IMR-90 (cell line): ENCODE data around the gene DCAF16. TPM values are rescaled to one million over a fixed set of nuclear protein-coding genes. Genes with fewer than 3 reads are reported as not detected.

Experiments
- ATAC-seq: fragments of 200-7000 bp; cut with Tn5 transposase; 2 replicates; pipeline ENCODE4 v1.9.1; 2020; ENCODE audit warnings: low read depth, mild to moderate bottlenecking, moderate library complexity
- BruUV-seq: library from RNA; stranded (reverse); fragments of 400-500 nt; replicated peaks from 2 replicates; lab custom pipeline; 2021; lab: Mats Ljungman, UMichigan
- CTCF ChIA-PET: fragments of 300-600 bp; formaldehyde crosslinking; extraction: SDS; loops from one replicate; lab custom pipeline; 2021; ENCODE audit warnings: antibody characterized with exemption; lab: Yijun Ruan, JAX
- POLR2A ChIA-PET: fragments of 300-600 bp; sonication (Branson Sonifier 250); formaldehyde crosslinking; loops from one replicate; lab custom pipeline; 2022; ENCODE audit warnings: antibody characterized with exemption; ENCODE audit not compliant: unreplicated experiment; lab: Charles Lee
- DNase-seq: peaks from one replicate; pipeline ENCODE4 v3.0.0; 2013
- H2AFZ ChIP-seq: replicated peaks from 2 replicates; pipeline ENCODE3; 2013; ENCODE audit warnings: low read length, mild to moderate bottlenecking; ENCODE audit not compliant: poor library complexity
- H2AK5ac ChIP-seq: 2 replicates; pipeline ENCODE4 v1.6.1; 2013; ENCODE audit warnings: low read depth, low read length, inconsistent platforms
- H2AK9ac ChIP-seq: replicated peaks from 2 replicates; pipeline ENCODE3; 2013; ENCODE audit warnings: mild to moderate bottlenecking, low read depth, low read length, moderate library complexity; ENCODE audit not compliant: poor library complexity
- H2BK120ac ChIP-seq: 2 replicates; pipeline ENCODE4 v1.6.1; 2013; ENCODE audit warnings: low read depth, low read length, inconsistent platforms
- H2BK15ac ChIP-seq: 3 replicates; pipeline ENCODE4 v1.6.1; 2013; ENCODE audit warnings: low read depth, low read length, inconsistent platforms
- H2BK20ac ChIP-seq: 2 replicates; pipeline ENCODE4 v1.6.1; 2013; ENCODE audit warnings: low read depth, mild to moderate bottlenecking, inconsistent platforms, low read length, moderate library complexity
- H2BK5ac ChIP-seq: 2 replicates; pipeline ENCODE4 v1.6.1; 2013; ENCODE audit warnings: mild to moderate bottlenecking, low read depth, low read length, inconsistent platforms; ENCODE audit not compliant: poor library complexity, severe bottlenecking
- H3K14ac ChIP-seq: replicated peaks from 2 replicates; pipeline ENCODE4 v1.6.1; 2013; ENCODE audit warnings: low read depth, low read length, inconsistent platforms
- H3K18ac ChIP-seq: 2 replicates; pipeline ENCODE4 v1.6.1; 2013; ENCODE audit warnings: low read depth, low read length, control low read depth
- H3K23ac ChIP-seq: 2 replicates; pipeline ENCODE4 v1.6.1; 2013; ENCODE audit warnings: low read depth, low read length, inconsistent platforms
- H3K27ac ChIP-seq: 2 replicates; pipeline ENCODE4 v1.5.1; 2013; ENCODE audit warnings: mild to moderate bottlenecking, control low read depth, low read length; ENCODE audit not compliant: insufficient read depth
- H3K27me3 ChIP-seq: 2 replicates; pipeline ENCODE4 v1.6.1; 2013; ENCODE audit warnings: low read length; ENCODE audit not compliant: control insufficient read depth, insufficient read depth
- H3K36me3 ChIP-seq: 2 replicates; pipeline ENCODE4 v1.6.1; 2013; ENCODE audit warnings: low read length, mixed read lengths; ENCODE audit not compliant: control insufficient read depth, insufficient read depth
- H3K4ac ChIP-seq: 2 replicates; pipeline ENCODE4 v1.6.1; 2013; ENCODE audit warnings: low read depth, low read length, inconsistent platforms
- H3K4me1 ChIP-seq: 2 replicates; pipeline ENCODE4 v1.6.1; 2013; ENCODE audit warnings: low read length, mixed read lengths; ENCODE audit not compliant: control insufficient read depth, insufficient read depth
- H3K4me2 ChIP-seq: 2 replicates; pipeline ENCODE4 v1.6.1; 2013; ENCODE audit warnings: low read depth, mild to moderate bottlenecking, control low read depth, low read length, moderate library complexity
- H3K4me3 ChIP-seq: 2 replicates; pipeline ENCODE4 v1.5.1; 2013; ENCODE audit warnings: low read depth, mild to moderate bottlenecking, control low read depth, low read length, moderate library complexity; ENCODE audit not compliant: insufficient read depth
- H3K56ac ChIP-seq: 2 replicates; pipeline ENCODE4 v1.6.1; 2013; ENCODE audit warnings: low read length, inconsistent platforms; ENCODE audit not compliant: insufficient read depth; ENCODE audit errors: extremely low read depth
- H3K79me1 ChIP-seq, 2 experiments: 2 replicates each; pipeline ENCODE4 v1.6.1; 2013; ENCODE audit warnings: low read length in 2 of 2, inconsistent platforms in 1 of 2, low read depth in 1 of 2
- H3K9ac ChIP-seq: 2 replicates; pipeline ENCODE4 v1.6.1; 2013; ENCODE audit warnings: low read depth, low read length, control low read depth
- H3K9me1 ChIP-seq: 2 replicates; pipeline ENCODE4 v1.6.1; 2013; ENCODE audit warnings: low read length, inconsistent platforms; ENCODE audit not compliant: insufficient read depth
- H3K9me3 ChIP-seq: 2 replicates; pipeline ENCODE4 v1.6.1; 2013; ENCODE audit warnings: low read length; ENCODE audit not compliant: control insufficient read depth, insufficient read depth
- H4K20me1 ChIP-seq: 2 replicates; pipeline ENCODE4 v1.6.1; 2013; ENCODE audit warnings: low read length, inconsistent platforms; ENCODE audit not compliant: insufficient read depth
- H4K5ac ChIP-seq: 2 replicates; pipeline ENCODE4 v1.6.1; 2013; ENCODE audit warnings: mild to moderate bottlenecking, low read depth, low read length, control low read depth
- H4K8ac ChIP-seq, 2 experiments: 2 replicates each; pipeline ENCODE4 v1.6.1; 2013; ENCODE audit warnings: low read depth in 2 of 2, low read length in 2 of 2, control low read depth in 1 of 2, inconsistent platforms in 1 of 2
- H4K91ac ChIP-seq: 2 replicates; pipeline ENCODE4 v1.6.1; 2013; ENCODE audit warnings: low read depth, low read length, inconsistent platforms; ENCODE audit not compliant: insufficient read depth
- BHLHE40 ChIP-seq: fragments of 150-350 bp; IDR thresholded peaks from 2 replicates; pipeline ENCODE4 v1.6.1; 2016; ENCODE audit warnings: mild to moderate bottlenecking, low read depth, low read length
- CHD1 ChIP-seq: IDR thresholded peaks from 2 replicates; pipeline ENCODE4 v1.6.1; 2012; ENCODE audit warnings: low read depth, low read length, improper control_type of control experiment
- MAFK ChIP-seq: IDR thresholded peaks from 2 replicates; pipeline ENCODE4 v1.6.1; 2012; ENCODE audit warnings: low read depth, low read length, improper control_type of control experiment
- MAZ ChIP-seq: IDR thresholded peaks from 2 replicates; pipeline ENCODE4 v1.6.1; 2012; ENCODE audit warnings: low read depth, mild to moderate bottlenecking, low read length, improper control_type of control experiment, moderate library complexity, borderline replicate concordance
- MXI1 ChIP-seq: IDR thresholded peaks from 2 replicates; pipeline ENCODE4 v1.6.1; 2012; ENCODE audit warnings: low read depth, mild to moderate bottlenecking, low read length, moderate library complexity, borderline replicate concordance
- POLR2A ChIP-seq: IDR thresholded peaks from 2 replicates; pipeline ENCODE4 v1.6.1; 2012; ENCODE audit warnings: mild to moderate bottlenecking, low read depth, low read length
- RCOR1 ChIP-seq: IDR thresholded peaks from 2 replicates; pipeline ENCODE4 v1.6.1; 2012; ENCODE audit warnings: mild to moderate bottlenecking, low read length, improper control_type of control experiment; ENCODE audit not compliant: insufficient replicate concordance
- SMC3 ChIP-seq: fragments of 150-350 bp; IDR thresholded peaks from 2 replicates; pipeline ENCODE4 v1.6.1; 2016; ENCODE audit warnings: low read depth, mild to moderate bottlenecking, antibody characterized with exemption, low read length, moderate library complexity
- USF2 ChIP-seq: fragments of 150-350 bp; IDR thresholded peaks from 2 replicates; pipeline ENCODE4 v1.6.1; 2017; ENCODE audit warnings: mild to moderate bottlenecking, antibody characterized with exemption, low read length, low read depth
- WGBS, 2 experiments: methylation state at CpG; one replicate each; pipeline versions ENCODE4 v1.1.5 to v1.1.7; 2013; ENCODE audit warnings: missing lambda C conversion rate in 2 of 2; ENCODE audit not compliant: insufficient read length in 1 of 2; ENCODE audit errors: extremely low coverage in 2 of 2; 5-methylcytosine and 5-hydroxymethylcytosine counted together
- dilution Hi-C: fragments of 300-500 bp; cut with HindIII; formaldehyde crosslinking; loops from one replicate; pipeline ENCODE4 v1.14.3; 2018; ENCODE audit warnings: low sequenced_read_pairs; ENCODE audit not compliant: unreplicated experiment
- in situ Hi-C: fragments of 300-500 bp; cut with MboI; formaldehyde crosslinking; loops from 3 replicates; pipeline ENCODE4 v1.14.3; 2019; ENCODE audit warnings: low sequenced_read_pairs, inconsistent platforms, mixed read lengths
- intact Hi-C: fragments of 100-400 bp; cut with micrococcal nuclease; formaldehyde crosslinking; loops from 2 replicates; pipeline ENCODE4 v1.10.0; 2022
- polyA plus RNA-seq, 3 experiments: library from polyadenylated mRNA; depleted of rRNA; stranded (reverse); fragments of >200 nt; gene quantifications; 2 replicates each; pipeline ENCODE4 v1.2.3, GENCODE V29; 2012; ENCODE audit warnings: low replicate concordance in 1 of 3
- total RNA-seq: library from RNA; depleted of rRNA; stranded (reverse); fragments of >200 nt; gene quantifications from 2 replicates; pipeline ENCODE4 v1.2.3, GENCODE V29; 2012

DCAF16 gene
- total and polyA plus RNA-seq, 2 of the 4 experiments (the other 2 are of a cell fraction) = 15.1 to 31.5 TPM

- Histone ChIP-seq H3K9me1 (no peaks in the 10 kb centered on the region), H2AFZ (no peak overlapping the region), H3K4me1 (no peaks in the 10 kb centered on the region), H3K4ac (no peak overlapping the region), H3K14ac (no peak overlapping the region), H3K27ac (no peak overlapping the region), H2BK15ac (no peak overlapping the region), H3K9me3 (no peaks in the 10 kb centered on the region), H3K56ac (no peak overlapping the region), H3K9ac (no peak overlapping the region), H2AK5ac (no peak overlapping the region), H3K4me3 (no peak overlapping the region), H3K23ac (no peak overlapping the region), H3K18ac (no peak overlapping the region), H3K4me2 (no peak overlapping the region), H4K91ac (no peak overlapping the region), H3K79me1 (no peaks in the 10 kb centered on the region), H4K8ac (no peak overlapping the region), H4K20me1 (no peaks in the 10 kb centered on the region), H2BK120ac (no peak overlapping the region), H2AK9ac (no peak overlapping the region), H3K27me3 (peaks cover 1% of the 10 kb centered on the region; the same call in 1 of the 2 replicates), H3K36me3 (no peaks in the 10 kb centered on the region), H2BK20ac (no peak overlapping the region), H2BK5ac (no peak overlapping the region), H4K5ac (no peak overlapping the region)
- intact Hi-C loops (no loop called here), dilution Hi-C loops (no loop called here), in situ Hi-C loops (no loop called here)
- ATAC-seq (no peak), DNase-seq (no peak)
- 46% methylated on average over 3 of the region's 8 CpGs; no CpG with 5 or more reads in 1 of the 2 experiments for WGBS, 2 experiments
- CTCF ChIA-PET = interaction anchor here (0.6 kb wide), 1 partner anchor 235 kb away, joined by 3 read pairs; no protein-coding TSS in a partner anchor
- TF ChIP-seq MAZ = no peak
- TF ChIP-seq MXI1 = no peak
- TF ChIP-seq RCOR1 = no peak
- TF ChIP-seq SMC3 = no peak
- TF ChIP-seq CHD1 = no peak
- TF ChIP-seq BHLHE40 = no peak
- no peak for TF ChIP-seq POLR2A
- TF ChIP-seq MAFK = no peak
- no peak for TF ChIP-seq USF2
- POLR2A ChIA-PET = no interaction called here
- BruUV-seq = no TSS peak
Observed at GRCh38 chr4:17771284-17771908, 39.2 kb downstream of the DCAF16 start.
